K562 treated with DMSO at 1 percent for 12 hours (cell line): ENCODE measurements around the gene EFCAB12. TPM values are rescaled to one million over a fixed set of nuclear protein-coding genes. Genes with fewer than 3 reads are reported as not detected.

ENCODE experiments used
- total RNA-seq: library from RNA; unstranded; fragments of 300-600 nt; gene quantifications from 2 replicates; pipeline ENCODE4 v1.2.3, GENCODE V29; 2022; ENCODE audit not compliant: insufficient read depth

The EFCAB12 gene
- total RNA-seq, result 0.24 and 0.58 TPM in 2 replicates

GRCh38 chr3:129428376-129429079, at the start of gene EFCAB12:
Gene EFCAB12, minus strand, starts transcription at chr3:129428636. Its CDS starts 148 bp downstream, at chr3:129428488.

GRCh38 chr3:129439817-129440617, 11.6 kb upstream of the EFCAB12 start, which contains the start of the genes IFT122 and MBD4:
Gene IFT122, plus strand, starts transcription at chr3:129440224. Its CDS starts 107 bp downstream, at chr3:129440331.
Gene MBD4, minus strand, starts transcription at chr3:129439948. Its CDS starts 115 bp downstream, at chr3:129439833.

Other genes starting within 250 kb of the EFCAB12 start
- gene CNBP, start 244.7 kb downstream of the EFCAB12 start, total RNA-seq, result 197 and 286 TPM in 2 replicates
- 104 and 125 TPM in 2 replicates for gene COPG1, start 179.0 kb downstream of the EFCAB12 start, total RNA-seq
- 35.7 and 51.4 TPM in 2 replicates for gene HMCES, start 149.8 kb downstream of the EFCAB12 start, total RNA-seq
- gene MBD4, start 11.3 kb upstream of the EFCAB12 start, total RNA-seq, result 17.4 and 48.5 TPM in 2 replicates
- 9.5 and 13.2 TPM in 2 replicates for gene IFT122, start 11.6 kb upstream of the EFCAB12 start, total RNA-seq
- gene RHO, start 100.0 kb upstream of the EFCAB12 start, total RNA-seq, result not detected in 2 replicates
- gene H1-8, start 114.5 kb upstream of the EFCAB12 start, total RNA-seq, result not detected in 2 replicates
- gene PLXND1, start 178.0 kb upstream of the EFCAB12 start, total RNA-seq, result 9.1 and 18.2 TPM in 2 replicates